Peyer's patch (tissue), 4 donors: ENCODE results near the gene ANKFN1. TPM values are rescaled to one million over a fixed set of nuclear protein-coding genes. Genes with fewer than 3 reads are reported as not detected.

Experiments used
- DNase-seq, 3 donors: peaks; one replicate each; pipeline ENCODE4 v3.0.0-alpha.2; 2017 to 2019
- H3K27ac ChIP-seq, 4 donors: fragments of 200-600 bp; sonication (generic); one replicate each; pipeline ENCODE4 v1.5.1; 2016 to 2019
- H3K27me3 ChIP-seq, 2 donors: fragments of 200-600 bp; sonication (generic); one replicate each; pipeline ENCODE4 v1.5.1; 2019
- H3K36me3 ChIP-seq, 3 donors: fragments of 200-600 bp; sonication (generic); one replicate each; pipeline ENCODE4 v1.5.1; 2016 to 2019
- H3K4me1 ChIP-seq, 4 donors: fragments of 200-600 bp; sonication (generic); one replicate each; pipeline ENCODE4 v1.5.1; 2016 to 2019
- H3K4me3 ChIP-seq, 4 donors: fragments of 200-600 bp; sonication (generic); 1 replicate in 3 of 4; 2 replicates in 1 of 4; pipeline ENCODE4 v1.5.1; 2016 to 2019; ENCODE audit warnings: mild to moderate bottlenecking in 1 of 4
- H3K9me3 ChIP-seq, 4 donors: fragments of 200-600 bp; sonication (generic); one replicate each; pipeline ENCODE4 v1.5.1; 2016 to 2019; ENCODE audit warnings: mild to moderate bottlenecking in 1 of 4
- POLR2A ChIP-seq, 2 donors: fragments of 450-650 bp; IDR thresholded peaks; one replicate each; pipeline ENCODE4 v1.5.1; 2017; ENCODE audit warnings: antibody characterized with exemption in 2 of 2, mild to moderate bottlenecking in 2 of 2, moderate library complexity in 2 of 2
- total RNA-seq, 4 donors: library from RNA; depleted of rRNA; stranded (reverse); fragments of >200 nt; gene quantifications; one replicate each; pipeline ENCODE4 v1.1.0, GENCODE V29; 2016
- TF ChIP-seq, protein P1 (sequence below), 6 experiments: fragments of 450-650 bp in 4 of 6; fragments of 200-600 bp in 2 of 6; sonication (generic) in 1 of 6; IDR thresholded peaks; one replicate each; pipeline ENCODE4 v1.5.1; 2017 to 2019; ENCODE audit warnings: antibody characterized with exemption in 6 of 6, mild to moderate bottlenecking in 3 of 6, moderate library complexity in 1 of 6

ANKFN1 gene
- total RNA-seq, 4 donors from 2014 or later = 0.95 to 2.0 (median 1.6) TPM; not detected in 1

DNA sequence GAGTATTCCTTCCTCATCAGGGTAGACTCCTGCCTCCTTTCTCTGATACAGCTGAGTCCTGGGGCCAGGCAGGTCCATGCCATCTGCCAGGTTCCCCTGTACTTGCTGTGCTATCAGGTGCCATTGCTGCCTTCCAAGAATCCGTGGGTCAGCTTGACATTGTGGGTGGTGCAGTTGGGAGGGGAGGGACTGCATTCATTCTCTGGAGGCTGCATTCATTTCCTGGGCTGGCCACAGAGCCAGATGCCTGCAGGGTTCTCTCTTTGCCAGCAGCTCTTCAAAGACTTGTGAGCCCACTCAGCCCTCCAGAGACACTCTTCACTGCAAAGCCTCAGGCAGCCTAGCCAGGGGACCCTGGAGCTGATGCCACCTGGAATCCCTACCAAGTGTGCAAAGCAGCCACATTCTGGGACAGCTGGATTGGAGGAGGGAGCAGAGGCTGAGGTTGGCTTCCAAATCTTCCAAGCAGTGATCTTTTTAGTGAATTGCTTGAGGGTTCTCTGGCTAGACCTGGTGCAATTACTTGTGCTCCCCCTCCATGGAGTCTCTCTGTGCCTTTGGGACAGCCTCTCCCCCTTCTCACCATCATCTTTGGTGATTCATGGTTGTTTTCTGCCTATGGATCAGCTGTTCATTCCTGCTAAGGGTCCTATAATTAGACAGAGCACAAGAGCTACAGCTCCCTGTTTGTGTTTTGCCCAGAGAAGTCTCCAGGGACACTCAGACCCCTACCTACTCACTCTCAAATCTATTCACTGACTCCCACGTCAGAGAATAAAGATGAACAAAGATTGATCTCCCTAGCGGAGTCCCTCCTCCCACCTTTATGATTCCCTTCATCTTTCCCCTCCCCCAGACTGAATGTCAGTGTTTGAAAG lies 20.9 kb downstream of the ANKFN1 start:
- no peak for DNase-seq
- no peak overlapping the region for H3K4me3 ChIP-seq

DNA sequence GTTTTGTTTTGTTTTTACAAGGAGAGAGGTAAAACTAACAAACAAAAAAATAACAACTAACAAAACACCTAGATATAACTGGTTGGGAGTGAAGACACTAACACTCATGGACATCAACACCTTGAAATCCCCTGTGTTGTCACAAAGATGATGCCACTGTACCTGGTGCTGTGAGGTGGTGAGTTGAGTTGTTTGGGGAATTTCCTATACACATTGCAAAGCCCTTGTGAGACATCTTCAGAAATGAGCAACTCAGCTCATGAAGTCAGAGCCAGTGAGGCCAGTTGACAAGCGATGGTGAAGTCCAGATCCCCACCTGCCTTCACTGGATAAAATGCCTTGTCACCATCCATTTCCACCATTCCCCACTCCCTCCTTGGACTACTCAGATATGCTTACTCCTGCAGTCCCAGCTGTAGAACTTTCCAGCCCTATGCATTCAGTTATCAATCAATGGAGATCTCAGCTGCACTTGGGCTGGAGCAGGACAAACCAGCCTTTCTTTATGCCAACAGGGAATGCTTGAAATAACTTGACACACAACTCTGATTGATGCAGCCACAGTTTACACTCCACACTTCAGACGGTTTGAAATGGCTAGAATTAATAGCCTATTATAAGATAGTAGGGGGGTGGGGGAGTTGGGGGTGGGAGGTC lies 22.2 kb downstream of the ANKFN1 start:
- H3K27ac ChIP-seq = no peak overlapping the region
- H3K36me3 ChIP-seq = no peaks in the 10 kb centered on the region
- no peak overlapping the region for H3K4me3 ChIP-seq
- no peaks in the 10 kb centered on the region for H3K27me3 ChIP-seq
- DNase-seq = no peak
- TF ChIP-seq, protein P1, sequence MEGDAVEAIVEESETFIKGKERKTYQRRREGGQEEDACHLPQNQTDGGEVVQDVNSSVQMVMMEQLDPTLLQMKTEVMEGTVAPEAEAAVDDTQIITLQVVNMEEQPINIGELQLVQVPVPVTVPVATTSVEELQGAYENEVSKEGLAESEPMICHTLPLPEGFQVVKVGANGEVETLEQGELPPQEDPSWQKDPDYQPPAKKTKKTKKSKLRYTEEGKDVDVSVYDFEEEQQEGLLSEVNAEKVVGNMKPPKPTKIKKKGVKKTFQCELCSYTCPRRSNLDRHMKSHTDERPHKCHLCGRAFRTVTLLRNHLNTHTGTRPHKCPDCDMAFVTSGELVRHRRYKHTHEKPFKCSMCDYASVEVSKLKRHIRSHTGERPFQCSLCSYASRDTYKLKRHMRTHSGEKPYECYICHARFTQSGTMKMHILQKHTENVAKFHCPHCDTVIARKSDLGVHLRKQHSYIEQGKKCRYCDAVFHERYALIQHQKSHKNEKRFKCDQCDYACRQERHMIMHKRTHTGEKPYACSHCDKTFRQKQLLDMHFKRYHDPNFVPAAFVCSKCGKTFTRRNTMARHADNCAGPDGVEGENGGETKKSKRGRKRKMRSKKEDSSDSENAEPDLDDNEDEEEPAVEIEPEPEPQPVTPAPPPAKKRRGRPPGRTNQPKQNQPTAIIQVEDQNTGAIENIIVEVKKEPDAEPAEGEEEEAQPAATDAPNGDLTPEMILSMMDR (IDR thresholded peaks at IDR 0.05) = no peak
- no peak for TF ChIP-seq POLR2A (IDR thresholded peaks at IDR 0.05)
- no peaks in the 10 kb centered on the region for H3K4me1 ChIP-seq
- no peaks in the 10 kb centered on the region for H3K9me3 ChIP-seq

More for the DNA sequence above, 20.9 kb downstream of the ANKFN1 start:
- Histone ChIP-seq H3K9me3 (no peaks in the 10 kb centered on the region), H3K36me3 (no peaks in the 10 kb centered on the region), H3K4me1 (no peaks in the 10 kb centered on the region), H3K27me3 (no peaks in the 10 kb centered on the region), H3K27ac (no peak overlapping the region)
- no peak for TF ChIP-seq POLR2A (IDR thresholded peaks at IDR 0.05)
- TF ChIP-seq, protein P1 (IDR thresholded peaks at IDR 0.05) = no peak

DNA sequence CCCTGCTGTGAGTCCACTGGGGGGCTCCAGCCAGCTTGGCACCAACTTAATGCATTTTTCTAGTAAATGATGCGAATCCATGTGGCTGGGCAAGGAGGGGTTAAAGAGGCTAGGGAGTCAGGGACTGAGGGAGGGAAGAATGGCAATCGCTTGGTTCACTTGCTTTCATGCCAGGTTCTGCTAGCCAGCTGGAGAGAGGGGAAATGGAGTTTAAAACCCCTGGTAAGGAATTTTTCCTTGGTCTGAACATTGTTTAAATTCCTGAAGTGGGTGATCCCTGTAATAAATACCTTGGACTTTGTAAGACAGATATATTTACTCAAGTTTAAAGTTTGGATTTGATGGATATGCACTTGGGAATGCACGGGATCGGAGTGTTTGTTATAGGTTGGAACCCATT lies 22.8 kb downstream of the ANKFN1 start:
- TF ChIP-seq POLR2A (IDR thresholded peaks at IDR 0.05) = no peak
- TF ChIP-seq, protein P1 (IDR thresholded peaks at IDR 0.05) = no peak
- Histone ChIP-seq H3K27me3 (no peaks in the 10 kb centered on the region), H3K27ac (no peak overlapping the region), H3K4me3 (no peak overlapping the region), H3K36me3 (no peaks in the 10 kb centered on the region), H3K9me3 (no peaks in the 10 kb centered on the region), H3K4me1 (no peaks in the 10 kb centered on the region)
- DNase-seq = no peak

- Histone ChIP-seq H3K4me1 (no peaks in the 10 kb centered on the region), H3K9me3 (no peaks in the 10 kb centered on the region), H3K27me3 (no peaks in the 10 kb centered on the region), H3K27ac (no peak overlapping the region), H3K4me3 (no peak overlapping the region), H3K36me3 (no peaks in the 10 kb centered on the region)
- TF ChIP-seq, protein P1 (IDR thresholded peaks at IDR 0.05) = no peak
- no peak for TF ChIP-seq POLR2A (IDR thresholded peaks at IDR 0.05)
- no peak for DNase-seq
Measured at GRCh38 chr17:56177361-56177760, 24.1 kb downstream of the ANKFN1 start.

DNA sequence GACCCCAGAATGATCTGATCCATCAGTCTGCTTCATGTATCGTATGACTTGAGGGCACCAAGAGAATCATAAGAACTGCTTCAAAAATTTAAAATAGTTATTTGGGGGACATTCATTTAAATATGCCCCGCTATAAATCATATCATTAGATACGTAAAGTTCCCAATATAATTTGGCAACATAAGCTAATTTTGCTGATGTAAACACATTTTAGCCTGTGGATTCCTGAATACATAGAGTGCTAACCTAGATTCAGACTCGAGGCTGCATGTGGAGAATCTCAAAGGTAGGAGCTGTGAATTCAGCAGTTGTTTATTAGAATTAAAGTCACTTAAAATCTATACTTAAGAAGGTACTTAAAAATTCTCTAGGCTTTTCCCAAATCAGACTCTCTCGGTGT lies 24.9 kb downstream of the ANKFN1 start:
- H3K27ac ChIP-seq = no peak overlapping the region
- no peak overlapping the region for H3K4me3 ChIP-seq
- no peaks in the 10 kb centered on the region for H3K4me1 ChIP-seq
- TF ChIP-seq POLR2A (IDR thresholded peaks at IDR 0.05) = no peak
- TF ChIP-seq, protein P1 (IDR thresholded peaks at IDR 0.05) = no peak
- H3K27me3 ChIP-seq = no peaks in the 10 kb centered on the region
- no peak for DNase-seq
- no peaks in the 10 kb centered on the region for H3K9me3 ChIP-seq
- no peaks in the 10 kb centered on the region for H3K36me3 ChIP-seq
